ENCODE results near the gene CUX1.

DNA sequence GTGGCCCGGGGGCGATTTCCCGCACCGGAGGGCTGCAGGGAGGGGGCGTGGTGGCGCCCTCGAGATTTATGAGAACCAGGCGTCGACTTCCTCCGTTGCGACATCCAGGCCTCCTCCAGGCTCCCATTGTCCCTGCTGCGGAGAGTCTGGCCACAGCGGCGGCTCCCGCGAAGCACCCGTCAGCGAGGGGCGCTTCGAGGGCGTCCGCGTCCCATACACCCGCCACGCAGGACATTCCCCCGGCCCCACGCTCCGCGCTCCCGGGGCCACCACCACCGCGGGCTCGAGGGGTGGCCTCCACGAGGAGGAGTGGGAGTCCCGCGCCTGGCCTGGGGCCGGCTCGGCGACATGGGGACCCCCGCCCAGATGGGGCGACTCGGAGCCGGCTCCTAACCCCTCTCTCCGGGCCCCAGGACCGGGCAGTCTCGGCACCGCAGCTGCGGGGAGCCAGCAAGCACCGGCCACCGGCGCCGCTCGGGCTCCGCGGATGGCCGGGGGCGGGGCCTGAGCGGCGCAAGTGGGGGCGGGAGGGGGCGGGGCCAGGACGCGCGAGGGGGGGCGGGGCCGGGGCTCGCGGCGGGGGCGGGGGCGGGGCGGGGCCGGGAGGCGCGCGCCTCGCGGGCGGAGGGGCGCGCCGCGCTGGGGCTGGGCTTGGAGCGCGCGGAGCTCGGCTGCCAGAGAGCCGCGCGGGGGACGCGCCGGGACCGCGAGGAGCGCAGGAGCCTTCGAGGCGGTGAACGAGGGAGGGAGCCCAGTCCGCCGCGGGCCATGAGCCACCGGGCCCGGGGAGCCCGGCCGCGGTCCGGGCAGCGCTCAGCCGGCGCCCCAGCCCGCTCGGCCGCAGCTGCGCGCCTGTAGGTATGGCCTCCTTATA lies 469.0 kb downstream of the CUX1 start, which contains the start of gene SH2B2:
- TF ChIP-seq, protein P1, sequence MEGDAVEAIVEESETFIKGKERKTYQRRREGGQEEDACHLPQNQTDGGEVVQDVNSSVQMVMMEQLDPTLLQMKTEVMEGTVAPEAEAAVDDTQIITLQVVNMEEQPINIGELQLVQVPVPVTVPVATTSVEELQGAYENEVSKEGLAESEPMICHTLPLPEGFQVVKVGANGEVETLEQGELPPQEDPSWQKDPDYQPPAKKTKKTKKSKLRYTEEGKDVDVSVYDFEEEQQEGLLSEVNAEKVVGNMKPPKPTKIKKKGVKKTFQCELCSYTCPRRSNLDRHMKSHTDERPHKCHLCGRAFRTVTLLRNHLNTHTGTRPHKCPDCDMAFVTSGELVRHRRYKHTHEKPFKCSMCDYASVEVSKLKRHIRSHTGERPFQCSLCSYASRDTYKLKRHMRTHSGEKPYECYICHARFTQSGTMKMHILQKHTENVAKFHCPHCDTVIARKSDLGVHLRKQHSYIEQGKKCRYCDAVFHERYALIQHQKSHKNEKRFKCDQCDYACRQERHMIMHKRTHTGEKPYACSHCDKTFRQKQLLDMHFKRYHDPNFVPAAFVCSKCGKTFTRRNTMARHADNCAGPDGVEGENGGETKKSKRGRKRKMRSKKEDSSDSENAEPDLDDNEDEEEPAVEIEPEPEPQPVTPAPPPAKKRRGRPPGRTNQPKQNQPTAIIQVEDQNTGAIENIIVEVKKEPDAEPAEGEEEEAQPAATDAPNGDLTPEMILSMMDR (IDR thresholded peaks at IDR 0.05), result no peak
- peak in 1 of 2 donors; percentile 47 for TF ChIP-seq POLR2A (IDR thresholded peaks at IDR 0.05)
- TF ChIP-seq POLR2AphosphoS5 (IDR thresholded peaks at IDR 0.05), result no peak
- no peak for TF ChIP-seq EP300 (IDR thresholded peaks at IDR 0.05)

Data from suprapubic skin (tissue), 4 donors.